Suprapubic skin (tissue), 4 donors: Measurements from ENCODE around the gene CRY2. TPM values are rescaled to one million over a fixed set of nuclear protein-coding genes. Genes with fewer than 3 reads are reported as not detected.
A peak's percentile ranks its signal among the peaks of the same experiment; 100 is the strongest.

Experiments used
- DNase-seq, 2 donors: peaks; one replicate each; pipeline ENCODE4 v3.0.0-alpha.2; 2019; ENCODE audit warnings: low spot score in 2 of 2
- H3K27ac ChIP-seq: fragments of 200-600 bp; sonication (generic); one replicate; pipeline ENCODE4 v1.5.1; 2019
- H3K27me3 ChIP-seq: fragments of 200-600 bp; sonication (generic); one replicate; pipeline ENCODE4 v1.5.1; 2019
- H3K36me3 ChIP-seq: fragments of 200-600 bp; sonication (generic); one replicate; pipeline ENCODE4 v1.5.1; 2019
- H3K4me1 ChIP-seq: fragments of 200-600 bp; sonication (generic); one replicate; pipeline ENCODE4 v1.5.1; 2019
- H3K4me3 ChIP-seq: fragments of 200-600 bp; sonication (generic); one replicate; pipeline ENCODE4 v1.5.1; 2019; ENCODE audit warnings: mild to moderate bottlenecking
- H3K9me3 ChIP-seq: fragments of 200-600 bp; sonication (generic); one replicate; pipeline ENCODE4 v1.5.1; 2019
- CTCF ChIP-seq, 2 donors: fragments of 200-600 bp in 1 of 2; fragments of 450-650 bp in 1 of 2; sonication (generic) in 1 of 2; IDR thresholded peaks; one replicate each; pipeline ENCODE4 v1.5.1; 2016 to 2019; ENCODE audit warnings: antibody characterized with exemption in 2 of 2, mild to moderate bottlenecking in 1 of 2, moderate library complexity in 1 of 2
- EP300 ChIP-seq: sonication (generic); formaldehyde crosslinking; IDR thresholded peaks from one replicate; pipeline ENCODE4 v1.6.1; 2017; ENCODE audit warnings: antibody characterized with exemption
- POLR2A ChIP-seq, 2 donors: fragments of 450-650 bp; IDR thresholded peaks; one replicate each; pipeline ENCODE4 v1.6.1; 2017; ENCODE audit warnings: antibody characterized with exemption in 2 of 2, mild to moderate bottlenecking in 2 of 2, moderate library complexity in 2 of 2
- POLR2AphosphoS5 ChIP-seq, 3 donors: sonication (generic); formaldehyde crosslinking; IDR thresholded peaks; one replicate each; pipeline ENCODE4 v1.6.1; 2017; ENCODE audit warnings: antibody characterized with exemption in 3 of 3
- WGBS: methylation state at CpG from one replicate; pipeline ENCODE4 v1.1.5; 2018; 5-methylcytosine and 5-hydroxymethylcytosine counted together
- total RNA-seq, 4 donors: library from RNA; depleted of rRNA; stranded (reverse); fragments of >200 nt; gene quantifications; one replicate each; pipeline ENCODE4 v1.1.0, GENCODE V29; 2016

Gene CRY2
- total RNA-seq, 4 donors from 2014 or later = 86.1 to 141 (median 93.4) TPM

DNA sequence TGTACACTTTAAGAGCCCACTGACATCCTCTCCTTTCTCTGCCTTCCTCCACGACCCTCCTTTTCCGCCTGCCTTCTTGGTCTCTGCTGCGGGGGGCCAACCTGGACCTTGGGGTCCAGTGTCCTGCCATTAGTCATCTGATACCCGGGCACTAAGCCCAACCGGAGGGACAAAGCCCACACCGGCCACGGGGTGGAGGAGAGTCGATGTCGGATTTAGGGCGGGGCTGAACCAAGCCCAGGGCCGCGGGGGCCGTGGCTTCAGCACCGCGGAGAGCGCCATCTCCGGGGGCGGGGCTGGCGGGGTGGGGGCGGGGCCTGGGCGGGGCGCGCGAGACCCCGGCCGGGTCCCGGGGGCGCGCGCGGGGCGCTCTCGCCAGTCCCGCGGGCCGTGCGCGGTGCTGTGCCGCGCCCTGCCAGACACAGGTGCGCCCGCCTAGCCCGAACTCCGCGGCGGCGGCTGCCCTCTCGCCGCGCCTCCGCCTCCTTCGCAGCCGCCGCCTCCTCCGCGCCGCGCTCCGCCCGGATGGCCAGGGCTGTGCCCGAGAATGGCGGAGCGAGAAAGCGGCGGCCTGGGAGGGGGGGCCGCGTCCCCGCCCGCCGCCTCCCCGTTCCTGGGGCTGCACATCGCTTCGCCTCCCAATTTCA lies 38.1 kb downstream of the CRY2 start, which contains the start of gene MAPK8IP1:
Gene MAPK8IP1, plus strand, starts transcription at position 378 of the 647 bp plus-strand sequence. Its CDS starts 170 bp downstream, at position 548.
- H3K36me3 ChIP-seq = peaks cover 23% of the 10 kb centered on the region
- DNase-seq = no peak
- TF ChIP-seq POLR2AphosphoS5 (IDR thresholded peaks at IDR 0.05) = no peak
- TF ChIP-seq CTCF (IDR thresholded peaks at IDR 0.05) = no peak
- TF ChIP-seq EP300 = no peak
- H3K4me1 ChIP-seq = peaks cover 11% of the 10 kb centered on the region
- no peak within 1 kb of the TSS for H3K27ac ChIP-seq
- H3K9me3 ChIP-seq = no peaks in the 10 kb centered on the region
- 12% methylated on average over 5 of the region's 73 CpGs for WGBS
- H3K27me3 ChIP-seq = no peaks in the 10 kb centered on the region
- peak within 1 kb of the TSS; percentile 60 for H3K4me3 ChIP-seq

DNA sequence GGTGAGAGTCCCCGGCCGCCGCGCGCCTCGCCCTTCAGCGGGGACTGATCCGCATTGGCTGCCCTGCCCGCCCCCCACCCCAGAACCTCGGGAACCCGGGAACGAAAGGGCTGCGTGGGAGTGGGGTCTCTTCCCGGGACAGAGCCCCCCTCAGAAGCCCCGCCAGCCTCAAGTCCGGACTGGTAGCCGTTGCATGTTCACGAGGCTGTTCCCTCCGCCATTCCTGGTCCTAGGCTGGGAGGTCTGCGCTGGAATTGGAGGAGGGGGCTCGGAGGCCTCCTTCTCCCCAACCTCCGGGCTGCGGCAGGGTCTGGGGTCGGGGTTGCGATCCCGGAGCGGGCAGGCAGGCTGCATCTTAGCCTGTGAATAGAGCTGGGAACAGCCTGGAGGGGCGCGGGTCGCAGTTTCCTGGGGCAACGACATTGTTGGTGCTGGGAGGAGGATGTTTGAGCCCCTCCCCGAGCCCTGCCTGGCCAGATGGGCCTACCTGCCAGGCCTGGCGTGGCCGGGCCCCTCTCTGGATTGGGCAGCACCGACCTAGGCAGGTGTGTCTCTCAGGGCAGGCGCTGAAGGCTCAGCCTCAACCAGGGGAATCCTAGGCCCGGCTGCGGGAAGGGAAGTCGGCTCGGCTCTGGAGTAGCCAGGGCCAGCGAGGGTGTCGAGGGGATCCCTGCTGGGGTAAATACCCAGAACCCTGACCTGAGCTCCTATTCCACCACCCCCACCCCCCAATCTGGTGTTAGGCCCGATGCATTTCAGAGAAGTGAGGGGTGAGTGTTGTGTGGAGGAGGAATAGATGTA lies 38.8 kb downstream of the CRY2 start:
- peaks cover 16% of the 10 kb centered on the region for H3K36me3 ChIP-seq
- H3K4me3 ChIP-seq = peak overlapping the region; percentile 60
- DNase-seq = no peak
- TF ChIP-seq POLR2AphosphoS5 (IDR thresholded peaks at IDR 0.05) (no peak), EP300 (no peak), POLR2A (IDR thresholded peaks at IDR 0.05) (no peak), CTCF (IDR thresholded peaks at IDR 0.05) (no peak)
- H3K27ac ChIP-seq = no peak overlapping the region
- peaks cover 11% of the 10 kb centered on the region for H3K4me1 ChIP-seq
- WGBS = 33% methylated on average over 17 of the region's 43 CpGs
- H3K9me3 ChIP-seq = no peaks in the 10 kb centered on the region
- H3K27me3 ChIP-seq = no peaks in the 10 kb centered on the region

DNA sequence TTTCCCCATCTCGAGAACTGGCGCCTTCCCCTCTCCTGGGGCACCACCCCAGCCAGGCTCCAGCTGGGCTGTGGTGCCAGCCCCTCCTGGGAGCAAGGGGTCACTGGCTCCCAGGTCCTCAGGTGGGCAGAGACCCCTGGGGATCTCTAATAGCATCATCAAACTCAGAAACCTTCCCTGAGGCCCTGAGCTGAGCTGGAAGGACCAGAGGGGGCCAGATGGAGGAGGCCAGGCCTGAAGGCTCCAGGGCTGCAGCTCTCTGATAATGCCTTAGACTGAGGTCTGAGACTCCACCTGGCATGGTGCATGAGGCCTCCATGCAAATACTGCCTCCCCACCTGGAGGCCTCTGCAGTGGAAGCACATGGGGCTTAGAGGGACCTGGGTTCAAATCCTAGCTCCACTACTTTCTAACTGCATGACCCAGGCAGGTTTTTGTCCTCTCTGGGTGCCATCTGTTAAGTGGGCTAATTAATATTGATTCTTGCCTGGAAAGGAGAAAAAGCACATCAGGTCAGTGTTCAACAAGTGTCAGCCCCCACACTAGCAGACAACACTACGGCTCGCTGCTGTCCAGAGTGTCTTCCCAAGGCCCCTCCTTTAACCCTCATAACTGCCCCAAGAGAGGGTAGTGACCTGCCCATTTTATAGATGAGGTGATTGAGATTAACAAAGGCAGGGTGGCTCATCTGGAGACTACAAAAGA lies 39.7 kb downstream of the CRY2 start:
- no peaks in the 10 kb centered on the region for H3K27me3 ChIP-seq
- H3K4me1 ChIP-seq = peaks cover 11% of the 10 kb centered on the region
- no peaks in the 10 kb centered on the region for H3K9me3 ChIP-seq
- no peak overlapping the region for H3K4me3 ChIP-seq
- peaks cover 7% of the 10 kb centered on the region for H3K36me3 ChIP-seq
- no peak overlapping the region for H3K27ac ChIP-seq
- no peak for DNase-seq
- no peak for TF ChIP-seq POLR2AphosphoS5 (IDR thresholded peaks at IDR 0.05)
- no peak for TF ChIP-seq EP300
- no peak for TF ChIP-seq CTCF (IDR thresholded peaks at IDR 0.05)
- no peak for TF ChIP-seq POLR2A (IDR thresholded peaks at IDR 0.05)
- 96% methylated on average over 4 of the region's 4 CpGs for WGBS

DNA sequence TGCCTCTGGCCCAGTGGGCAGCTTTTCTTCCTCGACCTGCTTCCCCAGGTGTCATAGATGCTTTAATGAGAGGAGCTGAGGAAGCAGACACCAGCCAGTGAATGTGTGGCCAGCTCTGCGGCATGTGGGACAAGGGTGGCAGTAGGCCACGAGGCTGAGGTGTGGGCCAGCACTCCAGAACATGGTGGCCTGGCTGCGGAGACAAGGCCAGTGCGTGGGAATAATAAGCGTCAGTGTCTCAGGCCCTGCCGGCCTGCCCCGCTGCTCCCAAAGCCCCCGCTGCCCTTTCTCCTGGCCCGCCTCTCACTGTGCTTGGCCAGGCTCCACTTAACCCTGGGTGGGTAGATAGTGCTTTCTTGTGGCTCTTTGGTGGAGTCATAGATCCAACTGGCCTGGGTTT lies 40.3 kb downstream of the CRY2 start:
- H3K36me3 ChIP-seq = peaks cover 1% of the 10 kb centered on the region
- TF ChIP-seq POLR2AphosphoS5 (IDR thresholded peaks at IDR 0.05) (no peak), POLR2A (IDR thresholded peaks at IDR 0.05) (no peak), CTCF (IDR thresholded peaks at IDR 0.05) (no peak), EP300 (no peak)
- H3K9me3 ChIP-seq = no peaks in the 10 kb centered on the region
- DNase-seq = no peak
- no peak overlapping the region for H3K27ac ChIP-seq
- 83% methylated on average over 10 of the region's 10 CpGs for WGBS
- no peak overlapping the region for H3K4me3 ChIP-seq
- peaks cover 11% of the 10 kb centered on the region for H3K4me1 ChIP-seq
- H3K27me3 ChIP-seq = no peaks in the 10 kb centered on the region

- WGBS = 83% methylated on average over 8 of the region's 8 CpGs
- H3K36me3 ChIP-seq = no peaks in the 10 kb centered on the region
- no peaks in the 10 kb centered on the region for H3K27me3 ChIP-seq
- TF ChIP-seq CTCF (IDR thresholded peaks at IDR 0.05) (no peak), EP300 (no peak), POLR2AphosphoS5 (IDR thresholded peaks at IDR 0.05) (no peak), POLR2A (IDR thresholded peaks at IDR 0.05) (no peak)
- peaks cover 11% of the 10 kb centered on the region for H3K4me1 ChIP-seq
- H3K4me3 ChIP-seq = no peak overlapping the region
- H3K9me3 ChIP-seq = no peaks in the 10 kb centered on the region
- DNase-seq = no peak
- H3K27ac ChIP-seq = no peak overlapping the region
Measured at GRCh38 chr11:45889555-45889954, 42.3 kb downstream of the CRY2 start.
